GM12873 (cell line): ENCODE results near the gene SGMS2.

Experiments used
- TF ChIP-seq, protein P1 (sequence below): IDR thresholded peaks from 2 replicates; pipeline ENCODE4 v1.5.1; 2012; ENCODE audit warnings: low read depth, mild to moderate bottlenecking, moderate library complexity, low read length, control low read depth; ENCODE audit not compliant: insufficient read depth; ENCODE audit errors: missing control alignments

SGMS2 gene

DNA sequence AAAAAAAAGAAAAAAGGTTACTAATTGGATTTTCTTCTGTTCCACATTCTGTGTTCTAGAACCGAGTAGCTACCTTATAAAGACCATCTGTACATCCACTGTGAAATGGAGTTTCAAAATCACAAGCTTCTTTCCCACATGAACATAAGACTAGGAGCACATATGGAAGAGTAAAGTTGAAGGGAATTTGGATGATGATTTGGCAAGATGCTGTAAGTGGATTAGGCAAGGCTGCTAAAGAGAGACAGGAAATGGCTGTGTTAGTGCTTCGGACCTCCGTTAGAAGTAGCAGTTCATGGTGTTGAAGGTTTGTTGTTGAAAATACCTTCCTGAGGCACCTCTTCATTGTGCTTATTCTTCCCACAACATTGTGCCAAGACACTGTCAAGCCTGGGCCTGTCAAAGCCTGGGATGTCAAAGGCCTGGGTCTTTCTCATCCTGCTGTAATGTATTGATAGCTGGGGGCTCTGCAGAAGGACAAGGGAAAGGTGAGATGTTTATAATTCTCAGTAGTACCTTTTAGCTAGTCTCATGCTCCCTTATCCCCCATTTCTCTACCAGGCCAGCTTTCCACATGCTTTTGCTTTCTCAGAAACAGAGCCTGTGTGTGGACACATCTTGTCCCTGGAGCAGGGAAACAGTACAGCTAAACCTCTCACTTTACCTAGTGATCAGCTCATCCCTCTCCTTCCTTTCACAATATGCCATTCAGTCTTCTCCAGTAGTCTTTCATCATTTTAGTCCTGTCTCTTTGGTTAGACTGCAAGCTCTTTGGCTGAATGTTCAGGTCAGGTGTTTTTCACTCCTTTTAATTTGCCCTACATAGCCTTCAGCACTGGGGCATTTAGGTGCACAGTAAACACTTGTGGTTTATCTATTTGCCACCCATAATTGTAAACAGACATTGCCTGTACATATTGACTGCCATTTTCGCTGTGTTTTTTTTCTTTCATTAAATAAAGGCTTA lies 68.7 kb downstream of the SGMS2 start:
- TF ChIP-seq, protein P1, sequence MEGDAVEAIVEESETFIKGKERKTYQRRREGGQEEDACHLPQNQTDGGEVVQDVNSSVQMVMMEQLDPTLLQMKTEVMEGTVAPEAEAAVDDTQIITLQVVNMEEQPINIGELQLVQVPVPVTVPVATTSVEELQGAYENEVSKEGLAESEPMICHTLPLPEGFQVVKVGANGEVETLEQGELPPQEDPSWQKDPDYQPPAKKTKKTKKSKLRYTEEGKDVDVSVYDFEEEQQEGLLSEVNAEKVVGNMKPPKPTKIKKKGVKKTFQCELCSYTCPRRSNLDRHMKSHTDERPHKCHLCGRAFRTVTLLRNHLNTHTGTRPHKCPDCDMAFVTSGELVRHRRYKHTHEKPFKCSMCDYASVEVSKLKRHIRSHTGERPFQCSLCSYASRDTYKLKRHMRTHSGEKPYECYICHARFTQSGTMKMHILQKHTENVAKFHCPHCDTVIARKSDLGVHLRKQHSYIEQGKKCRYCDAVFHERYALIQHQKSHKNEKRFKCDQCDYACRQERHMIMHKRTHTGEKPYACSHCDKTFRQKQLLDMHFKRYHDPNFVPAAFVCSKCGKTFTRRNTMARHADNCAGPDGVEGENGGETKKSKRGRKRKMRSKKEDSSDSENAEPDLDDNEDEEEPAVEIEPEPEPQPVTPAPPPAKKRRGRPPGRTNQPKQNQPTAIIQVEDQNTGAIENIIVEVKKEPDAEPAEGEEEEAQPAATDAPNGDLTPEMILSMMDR = no peak

DNA sequence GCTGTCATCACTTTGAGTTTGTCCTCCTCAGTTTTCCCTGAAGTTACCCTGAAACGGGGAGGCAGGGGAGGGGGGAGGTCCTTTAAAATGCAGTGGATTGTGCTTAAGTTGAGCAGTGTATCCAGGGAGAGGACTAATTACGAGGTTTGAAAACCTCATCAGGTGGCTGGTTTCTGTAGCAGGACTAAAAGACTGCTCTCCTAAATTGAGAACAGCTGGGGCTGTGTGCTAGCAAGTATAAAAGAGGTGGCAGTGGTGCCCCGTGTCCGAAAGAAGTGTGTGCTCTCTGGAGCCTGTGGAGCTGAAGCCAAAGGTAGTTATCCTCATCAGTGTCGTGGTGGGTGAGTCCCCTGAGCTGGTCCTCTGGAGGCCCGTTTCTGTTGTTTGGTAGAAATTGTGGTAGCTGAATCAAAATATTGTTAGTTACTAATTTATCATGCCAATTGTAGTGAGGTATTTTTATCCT lies 69.4 kb downstream of the SGMS2 start:
- TF ChIP-seq, protein P1 = no peak

- TF ChIP-seq, protein P1 = no peak
Measured at GRCh38 chr4:107896158-107896645, 71.5 kb downstream of the SGMS2 start.

GRCh38 chr4:107896646-107897045 lies 71.9 kb downstream of the SGMS2 start:
- TF ChIP-seq, protein P1 = no peak

- TF ChIP-seq, protein P1 = no peak
Measured at GRCh38 chr4:107897823-107898222, 73.1 kb downstream of the SGMS2 start.

GRCh38 chr4:107900067-107900466 lies 75.3 kb downstream of the SGMS2 start:
- TF ChIP-seq, protein P1 = no peak

- TF ChIP-seq, protein P1 = no peak
Measured at GRCh38 chr4:107900508-107900907, 75.8 kb downstream of the SGMS2 start.
